NCI-H2107 treated with DMSO at 0.1 percent for 48 hours (cell line): ENCODE data around the gene NOX5.

Experiments
- DNase-seq: peaks from one replicate; lab custom pipeline; 2025; ENCODE audit not compliant: unreplicated experiment; lab: John Stamatoyannopoulos, UW

Gene NOX5

GRCh38 chr15:69080295-69081248 is 66.1 kb downstream of the NOX5 start:
- no peak for DNase-seq

GRCh38 chr15:69081310-69082004 is 67.0 kb downstream of the NOX5 start:
- no peak for DNase-seq

GRCh38 chr15:69082021-69082502 is 67.6 kb downstream of the NOX5 start:
- no peak for DNase-seq

GRCh38 chr15:69082554-69082953 is 68.1 kb downstream of the NOX5 start:
- DNase-seq = no peak

GRCh38 chr15:69084404-69085030 is 70.0 kb downstream of the NOX5 start:
- no peak for DNase-seq

GRCh38 chr15:69085325-69086081 is 71.0 kb downstream of the NOX5 start:
- DNase-seq = no peak

GRCh38 chr15:69086427-69087204 is 72.1 kb downstream of the NOX5 start:
- DNase-seq = no peak

GRCh38 chr15:69087366-69087976 is 73.0 kb downstream of the NOX5 start:
- DNase-seq = no peak

- no peak for DNase-seq
These were observed 73.9 kb downstream of the NOX5 start for GRCh38 chr15:69088300-69088965.

- DNase-seq = no peak
These were observed 74.8 kb downstream of the NOX5 start for GRCh38 chr15:69089258-69089657.

- DNase-seq = no peak
These were observed 75.9 kb downstream of the NOX5 start for GRCh38 chr15:69090197-69090948.

GRCh38 chr15:69091654-69092053 is 77.2 kb downstream of the NOX5 start:
- no peak for DNase-seq

GRCh38 chr15:69092159-69092558 is 77.7 kb downstream of the NOX5 start:
- DNase-seq = no peak

- DNase-seq = no peak
These were observed 78.6 kb downstream of the NOX5 start for GRCh38 chr15:69093127-69093526.

- no peak for DNase-seq
These were observed 79.1 kb downstream of the NOX5 start for GRCh38 chr15:69093614-69094013.

GRCh38 chr15:69094124-69094921 is 79.8 kb downstream of the NOX5 start:
- DNase-seq = no peak

- DNase-seq = no peak
These were observed 80.8 kb downstream of the NOX5 start for GRCh38 chr15:69095274-69095673.

GRCh38 chr15:69096196-69096595 is 81.7 kb downstream of the NOX5 start:
- no peak for DNase-seq
